Activated CD8-positive, alpha-beta memory T cell treated with anti-CD3 and anti-CD28 coated beads, Interleukin-2, amount 10 ng/mL, durations not matched to agents 7 days and 5 days (primary cell): Measurements from ENCODE around the gene KRT86. TPM values are rescaled to one million over a fixed set of nuclear protein-coding genes. Genes with fewer than 3 reads are reported as not detected.

ENCODE experiments used
- ATAC-seq: fragments of 150-1000 bp; cut with Tn5 transposase; one replicate; pipeline ENCODE4 v1.10.0; 2021; ENCODE audit warnings: moderate library complexity
- CTCF ChIA-PET: fragments of 350-600 bp; sonication (Branson Sonifier 250); formaldehyde crosslinking; loops from one replicate; lab custom pipeline; 2021; ENCODE audit warnings: antibody characterized with exemption; lab: Charles Lee
- DNase-seq: peaks from one replicate; pipeline ENCODE4 v3.0.0-alpha.2; 2020
- H3K27ac Mint-ChIP-seq: one replicate; pipeline ENCODE4 v1.8.0; 2021; ENCODE audit warnings: mild to moderate bottlenecking, mixed read lengths
- H3K27me3 Mint-ChIP-seq: one replicate; pipeline ENCODE4 v1.8.0; 2021; ENCODE audit warnings: mixed read lengths
- H3K36me3 Mint-ChIP-seq: one replicate; pipeline ENCODE4 v1.8.0; 2021; ENCODE audit warnings: mild to moderate bottlenecking, mixed read lengths
- H3K4me1 Mint-ChIP-seq: one replicate; pipeline ENCODE4 v1.8.0; 2021; ENCODE audit warnings: mixed read lengths
- H3K4me3 Mint-ChIP-seq: one replicate; pipeline ENCODE4 v1.8.0; 2021; ENCODE audit warnings: mild to moderate bottlenecking, moderate library complexity, mixed read lengths
- H3K9me3 Mint-ChIP-seq: one replicate; pipeline ENCODE4 v1.8.0; 2022; ENCODE audit warnings: low read depth, mixed read lengths
- total RNA-seq, 2 experiments: library from RNA; stranded (reverse); gene quantifications; one replicate each; pipeline ENCODE4 v1.2.3, GENCODE V29; 2021

Gene KRT86
- total RNA-seq, 2 experiments from 2014 or later: 0.18 to 1.2 TPM

DNA sequence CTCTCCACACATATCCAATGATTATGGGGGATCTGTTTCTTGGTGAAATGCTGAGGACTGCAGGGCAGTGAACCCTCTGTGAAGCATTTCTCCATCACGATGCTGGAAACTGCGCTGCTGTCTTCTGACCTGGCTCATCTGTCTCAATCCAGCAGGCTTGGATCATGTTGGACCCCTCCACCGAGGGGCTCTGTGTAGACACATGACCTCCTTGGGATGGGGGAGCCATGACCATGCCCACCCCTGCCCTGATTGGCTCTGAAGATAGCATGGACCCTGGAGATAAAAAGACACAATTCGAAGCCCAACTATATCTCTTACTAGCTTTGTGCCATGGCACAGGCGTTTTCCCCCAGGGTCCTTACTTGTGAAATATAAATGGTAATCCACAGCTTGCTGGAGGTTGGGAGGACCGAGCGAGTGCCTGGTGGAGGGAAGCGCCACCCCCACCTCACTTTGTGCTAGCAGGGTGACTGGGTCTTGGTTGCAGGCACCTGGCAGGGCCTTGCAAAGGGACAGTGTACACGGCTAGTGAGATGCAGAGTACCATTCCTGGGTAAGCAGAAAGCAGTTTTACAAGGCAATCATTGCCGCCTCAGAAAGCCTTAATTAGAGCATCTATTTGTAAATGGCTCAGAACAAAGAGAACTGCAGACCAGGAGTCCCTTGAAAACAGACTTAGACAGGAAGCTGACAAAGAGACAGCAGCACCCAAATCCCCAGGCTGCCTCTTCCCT is 49.1 kb downstream of the KRT86 start:
- DNase-seq (no peak), ATAC-seq (no peak)
- H3K36me3 Mint-ChIP-seq: no peaks in the 10 kb centered on the region
- no peaks in the 10 kb centered on the region for H3K9me3 Mint-ChIP-seq
- peaks cover 60% of the 10 kb centered on the region for H3K27me3 Mint-ChIP-seq
- CTCF ChIA-PET: interaction anchor here (1.0 kb wide), 1 partner anchor 44 kb away, joined by 3 read pairs; no protein-coding TSS in a partner anchor
- H3K4me3 Mint-ChIP-seq: no peak overlapping the region
- H3K4me1 Mint-ChIP-seq: peaks cover 17% of the 10 kb centered on the region
- no peak overlapping the region for H3K27ac Mint-ChIP-seq

DNA sequence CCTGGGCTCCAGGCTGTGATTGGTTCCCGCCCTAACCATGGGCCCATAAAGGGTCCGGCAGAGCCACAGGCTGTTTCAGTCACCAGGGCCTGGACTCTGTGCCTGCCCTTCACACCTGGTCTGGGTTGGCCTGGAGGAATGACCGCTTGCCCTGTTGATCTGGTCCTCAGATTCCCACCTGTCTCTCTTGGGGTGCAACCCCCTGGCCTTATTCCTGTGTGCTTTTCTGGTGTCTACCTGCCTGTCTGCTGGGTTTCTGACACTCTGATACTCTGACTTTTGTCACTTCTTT is 49.7 kb downstream of the KRT86 start:
- Mint-ChIP-seq H3K9me3 (no peaks in the 10 kb centered on the region), H3K27me3 (peaks cover 56% of the 10 kb centered on the region), H3K27ac (no peak overlapping the region), H3K4me3 (no peak overlapping the region), H3K4me1 (peaks cover 18% of the 10 kb centered on the region), H3K36me3 (no peaks in the 10 kb centered on the region)
- CTCF ChIA-PET: interaction anchor here (1.0 kb wide), 1 partner anchor 45 kb away, joined by 3 read pairs; no protein-coding TSS in a partner anchor
- no peak for DNase-seq
- no peak for ATAC-seq

DNA sequence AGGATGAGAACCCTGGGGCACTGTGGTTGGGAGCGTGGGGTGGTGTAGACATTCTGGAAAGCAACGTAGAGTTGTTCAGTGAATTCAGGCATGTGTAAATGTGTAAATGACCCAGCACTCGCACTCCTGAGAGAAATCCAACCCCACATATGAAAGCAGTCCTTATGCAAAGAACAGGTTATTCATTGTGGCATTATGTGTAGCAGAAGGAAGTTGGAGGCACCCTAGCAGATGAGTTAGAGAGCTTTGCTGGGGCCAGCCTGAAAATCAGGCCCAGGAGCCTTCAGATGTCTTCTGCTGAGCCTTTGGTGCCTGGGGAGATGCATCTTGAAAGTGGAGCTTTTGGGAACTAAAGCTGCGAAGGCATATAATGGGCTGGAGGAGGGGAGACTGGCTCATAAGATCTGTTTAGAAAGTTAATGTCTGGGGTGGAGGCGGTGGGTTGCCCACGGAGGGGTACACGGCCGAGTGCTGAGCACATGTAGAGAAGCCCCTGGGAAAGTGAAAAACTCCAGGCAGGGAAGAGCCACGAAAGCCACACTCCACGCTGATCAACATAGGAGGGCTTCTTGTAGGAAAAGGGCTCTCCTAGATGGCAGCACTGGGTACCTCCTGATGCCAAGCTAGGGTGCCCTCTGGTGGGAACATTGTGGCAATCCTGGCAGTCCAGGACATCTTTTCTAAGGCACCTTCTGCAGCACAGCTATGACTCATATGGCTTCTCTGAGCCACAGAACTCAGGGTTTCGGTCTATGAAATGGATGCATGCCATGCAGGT is 52.8 kb downstream of the KRT86 start:
- no peaks in the 10 kb centered on the region for H3K9me3 Mint-ChIP-seq
- peaks cover 18% of the 10 kb centered on the region for H3K4me1 Mint-ChIP-seq
- CTCF ChIA-PET: interaction anchor here (0.6 to 5.3 kb wide), 30 partner anchors 8 to 553 kb away, joined by 3 to 28 read pairs (median 4); no protein-coding TSS in a partner anchor
- H3K27ac Mint-ChIP-seq: no peak overlapping the region
- peaks cover 39% of the 10 kb centered on the region for H3K27me3 Mint-ChIP-seq
- H3K4me3 Mint-ChIP-seq: no peak overlapping the region
- peak; percentile 97 for ATAC-seq
- DNase-seq: peak; percentile 86
- no peaks in the 10 kb centered on the region for H3K36me3 Mint-ChIP-seq

DNA sequence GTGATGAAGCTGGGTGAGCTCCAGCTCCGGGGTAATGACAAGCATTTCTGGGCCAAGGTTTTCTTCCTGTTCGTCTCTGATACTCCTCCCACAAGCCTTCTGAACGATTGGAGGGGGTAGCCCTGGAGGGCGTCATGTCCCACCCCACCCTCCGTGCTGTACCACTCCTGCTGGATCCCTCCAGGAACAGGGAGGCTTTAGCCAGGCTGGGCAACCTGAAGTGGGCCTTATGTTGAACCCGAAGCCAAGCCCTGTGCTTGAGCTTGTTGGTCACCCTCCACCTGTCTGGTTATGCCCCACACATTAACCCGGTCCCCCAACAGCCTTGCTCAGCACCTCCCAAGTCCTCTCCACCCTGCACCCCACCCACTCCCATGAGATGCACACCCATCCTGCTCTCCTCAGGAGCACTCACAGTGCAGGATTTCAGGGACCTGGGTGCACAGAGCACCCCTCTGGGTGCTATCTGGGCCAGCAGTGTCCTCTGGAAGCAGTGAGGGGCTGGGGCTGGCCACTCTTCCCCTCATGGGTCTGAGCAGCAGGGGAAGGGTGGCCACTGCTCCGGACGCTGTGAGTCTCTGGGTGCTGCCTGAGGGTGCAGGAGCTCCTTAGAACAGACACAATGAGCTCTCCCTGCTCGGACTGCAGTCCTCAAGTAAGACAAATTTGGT is 53.5 kb downstream of the KRT86 start:
- CTCF ChIA-PET: interaction anchor here (0.6 to 5.3 kb wide), 28 partner anchors 9 to 552 kb away, joined by 3 to 28 read pairs (median 4); no protein-coding TSS in a partner anchor

DNA sequence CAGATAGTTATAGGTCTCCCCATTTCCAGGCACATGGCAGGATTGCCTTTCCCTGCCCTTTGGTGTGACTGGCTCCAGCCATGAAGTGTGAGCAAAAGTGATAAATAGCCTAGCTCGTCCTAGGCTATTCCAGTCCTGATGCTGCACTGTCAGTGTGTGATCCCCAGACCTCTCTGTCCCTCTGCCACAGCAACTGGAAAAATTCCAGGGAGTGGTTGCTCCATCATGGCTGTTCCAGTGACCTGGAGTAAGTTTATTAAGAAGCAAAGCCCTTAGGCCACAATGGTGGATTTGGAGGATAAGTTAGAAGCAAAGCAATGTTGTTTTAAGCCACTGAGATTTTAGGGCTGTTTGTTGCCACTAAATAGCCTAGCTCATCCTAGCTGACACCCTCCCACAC is 56.6 kb downstream of the KRT86 start:
- no peaks in the 10 kb centered on the region for H3K9me3 Mint-ChIP-seq
- no peak overlapping the region for H3K4me3 Mint-ChIP-seq
- H3K27me3 Mint-ChIP-seq: peaks cover 20% of the 10 kb centered on the region
- H3K4me1 Mint-ChIP-seq: peaks cover 18% of the 10 kb centered on the region
- no peaks in the 10 kb centered on the region for H3K36me3 Mint-ChIP-seq
- CTCF ChIA-PET: interaction anchor here (1.0 to 5.3 kb wide), 3 partner anchors 9 to 175 kb away, joined by 3 to 28 read pairs (median 3); no protein-coding TSS in a partner anchor
- H3K27ac Mint-ChIP-seq: no peak overlapping the region
- ATAC-seq (no peak), DNase-seq (no peak)

More for the DNA sequence above, 53.5 kb downstream of the KRT86 start:
- Mint-ChIP-seq H3K4me1 (peaks cover 18% of the 10 kb centered on the region), H3K36me3 (no peaks in the 10 kb centered on the region), H3K9me3 (no peaks in the 10 kb centered on the region), H3K27me3 (peaks cover 33% of the 10 kb centered on the region), H3K4me3 (no peak overlapping the region), H3K27ac (no peak overlapping the region)
- no peak for ATAC-seq
- no peak for DNase-seq

DNA sequence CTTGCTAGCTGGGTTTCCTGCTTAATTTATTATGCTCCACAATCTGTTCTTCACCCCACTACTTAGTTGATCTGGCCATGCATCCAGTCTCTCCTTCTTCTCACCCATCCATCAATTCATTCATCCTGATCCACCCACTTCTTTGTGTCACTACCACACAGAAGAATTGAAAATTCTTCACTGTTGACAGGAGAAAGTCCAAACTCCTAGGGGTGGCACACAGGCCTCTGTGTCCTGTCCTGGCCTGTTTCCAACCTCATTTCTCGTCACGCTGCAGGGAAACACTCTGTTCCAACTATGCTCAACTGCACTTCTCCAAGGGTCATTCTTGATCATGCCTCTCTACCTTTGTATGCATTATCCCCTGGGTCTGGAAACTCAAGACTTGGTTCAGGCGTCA is 57.4 kb downstream of the KRT86 start:
- H3K27ac Mint-ChIP-seq: no peak overlapping the region
- CTCF ChIA-PET: interaction anchor here (1.0 to 5.3 kb wide), 3 partner anchors 53 to 176 kb away, joined by 3 to 28 read pairs (median 3); no protein-coding TSS in a partner anchor
- no peak overlapping the region for H3K4me3 Mint-ChIP-seq
- peaks cover 3% of the 10 kb centered on the region for H3K9me3 Mint-ChIP-seq
- peaks cover 22% of the 10 kb centered on the region for H3K27me3 Mint-ChIP-seq
- peaks cover 22% of the 10 kb centered on the region for H3K4me1 Mint-ChIP-seq
- H3K36me3 Mint-ChIP-seq: peaks cover 3% of the 10 kb centered on the region
- DNase-seq (no peak), ATAC-seq (no peak)

DNA sequence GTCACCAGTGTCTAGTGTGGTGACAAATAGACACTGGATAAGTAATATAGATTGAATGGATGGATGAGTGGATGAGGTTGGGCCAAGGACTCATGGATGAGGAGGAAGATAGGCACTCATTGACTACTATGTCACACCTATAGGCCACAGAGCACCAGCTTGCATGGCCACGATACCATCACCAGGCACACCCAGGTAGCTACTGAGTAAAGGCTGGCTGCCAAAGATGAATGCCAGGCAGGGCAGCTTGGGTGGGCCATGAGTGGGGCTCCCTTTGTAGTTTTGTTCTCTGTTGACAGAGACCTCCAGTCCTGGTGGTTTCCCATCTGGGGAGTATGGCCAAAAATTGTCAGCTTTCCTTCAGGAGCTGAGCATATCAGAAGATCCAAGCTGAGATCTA is 57.9 kb downstream of the KRT86 start:
- Mint-ChIP-seq H3K36me3 (peaks cover 3% of the 10 kb centered on the region), H3K9me3 (peaks cover 3% of the 10 kb centered on the region), H3K27ac (no peak overlapping the region), H3K4me1 (peaks cover 20% of the 10 kb centered on the region), H3K4me3 (no peak overlapping the region), H3K27me3 (peaks cover 21% of the 10 kb centered on the region)
- ATAC-seq (no peak), DNase-seq (no peak)
- CTCF ChIA-PET: interaction anchor here (0.8 to 1.5 kb wide), 2 partner anchors 26 to 176 kb away, joined by 3 read pairs; no protein-coding TSS in a partner anchor

DNA sequence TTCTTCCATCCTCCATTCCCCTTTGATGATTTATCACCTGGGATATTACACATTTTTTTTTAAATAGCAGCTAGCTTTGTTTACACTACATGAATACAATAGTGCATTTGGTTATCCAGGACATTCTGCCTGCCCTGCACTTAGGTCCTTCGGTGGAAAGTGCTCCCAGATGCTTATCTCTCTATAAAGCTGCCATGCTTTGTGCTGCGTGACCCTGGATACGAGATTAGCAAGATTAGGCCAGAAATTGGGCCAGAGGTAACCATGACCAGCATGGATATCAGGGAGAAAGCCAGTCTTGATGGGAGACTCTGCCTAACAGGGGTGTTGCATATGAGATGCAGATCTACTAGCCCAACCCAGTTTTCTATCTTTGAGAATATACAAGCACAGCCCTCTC is 58.9 kb downstream of the KRT86 start:
- Mint-ChIP-seq H3K4me1 (peaks cover 12% of the 10 kb centered on the region), H3K36me3 (peaks cover 3% of the 10 kb centered on the region), H3K4me3 (no peak overlapping the region), H3K27me3 (peaks cover 22% of the 10 kb centered on the region), H3K9me3 (peaks cover 3% of the 10 kb centered on the region), H3K27ac (no peak overlapping the region)
- ATAC-seq (no peak), DNase-seq (no peak)
- CTCF ChIA-PET: no interaction called here

DNA sequence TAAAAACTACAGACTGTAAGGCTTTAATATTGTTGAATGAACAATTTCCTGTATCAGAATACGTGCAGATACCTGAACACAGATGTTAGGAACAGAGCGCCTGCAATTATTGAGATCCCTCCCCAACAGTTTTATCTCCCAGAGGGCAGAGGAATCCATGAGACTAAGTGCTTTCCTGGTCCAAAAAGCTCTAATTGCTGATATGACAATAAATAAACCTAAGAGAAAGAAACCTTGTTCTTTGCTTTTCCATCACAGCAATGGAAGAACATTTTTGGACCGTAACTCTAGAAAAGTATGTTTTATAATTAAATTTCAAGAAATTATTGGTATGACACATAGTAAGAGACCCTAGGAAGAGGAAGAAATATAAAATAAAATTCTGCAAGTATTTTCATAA is 59.7 kb downstream of the KRT86 start:
- peaks cover 22% of the 10 kb centered on the region for H3K27me3 Mint-ChIP-seq
- ATAC-seq (no peak), DNase-seq (no peak)
- CTCF ChIA-PET: no interaction called here
- H3K4me3 Mint-ChIP-seq: no peak overlapping the region
- H3K4me1 Mint-ChIP-seq: peaks cover 8% of the 10 kb centered on the region
- peaks cover 3% of the 10 kb centered on the region for H3K9me3 Mint-ChIP-seq
- peaks cover 3% of the 10 kb centered on the region for H3K36me3 Mint-ChIP-seq
- no peak overlapping the region for H3K27ac Mint-ChIP-seq

DNA sequence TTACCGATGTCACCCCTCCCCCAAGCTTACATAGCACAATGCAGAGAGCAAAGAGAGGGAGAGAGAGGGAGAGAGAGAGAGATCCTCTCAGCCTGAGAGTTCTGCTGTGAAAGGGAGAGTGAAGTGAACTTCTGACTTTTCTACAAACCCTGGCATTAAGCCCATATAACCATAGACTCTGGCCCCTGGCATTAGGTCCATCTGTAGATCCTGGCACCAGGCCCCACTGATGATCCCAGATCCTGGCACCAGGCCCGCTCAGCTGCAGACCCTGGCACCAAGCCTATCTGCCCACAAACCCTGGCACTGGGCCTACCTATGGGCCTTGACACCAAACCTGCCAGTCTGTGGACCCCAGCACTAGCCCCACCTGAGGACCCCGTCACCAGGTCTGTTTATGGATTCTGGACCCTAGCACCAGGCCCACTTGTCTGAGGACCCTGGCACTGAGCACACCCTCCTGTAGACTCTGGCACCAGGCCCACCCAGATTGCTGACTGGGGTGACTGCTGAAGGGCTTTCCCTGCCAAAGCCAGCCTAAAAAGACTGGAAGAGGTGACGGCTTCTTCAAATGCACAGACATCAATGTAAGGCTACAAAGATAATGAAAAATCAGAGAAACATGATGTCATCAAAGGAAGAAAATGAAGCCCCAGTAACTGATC is 61.3 kb downstream of the KRT86 start:
- H3K4me3 Mint-ChIP-seq: no peak overlapping the region
- ATAC-seq: no peak
- H3K27ac Mint-ChIP-seq: no peak overlapping the region
- CTCF ChIA-PET: interaction anchor here (0.9 to 1.6 kb wide), 4 partner anchors 9 to 179 kb away, joined by 3 to 6 read pairs (median 3); no protein-coding TSS in a partner anchor
- H3K9me3 Mint-ChIP-seq: peaks cover 3% of the 10 kb centered on the region
- peaks cover 8% of the 10 kb centered on the region for H3K4me1 Mint-ChIP-seq
- peaks cover 20% of the 10 kb centered on the region for H3K27me3 Mint-ChIP-seq
- no peak for DNase-seq
- H3K36me3 Mint-ChIP-seq: peaks cover 3% of the 10 kb centered on the region

DNA sequence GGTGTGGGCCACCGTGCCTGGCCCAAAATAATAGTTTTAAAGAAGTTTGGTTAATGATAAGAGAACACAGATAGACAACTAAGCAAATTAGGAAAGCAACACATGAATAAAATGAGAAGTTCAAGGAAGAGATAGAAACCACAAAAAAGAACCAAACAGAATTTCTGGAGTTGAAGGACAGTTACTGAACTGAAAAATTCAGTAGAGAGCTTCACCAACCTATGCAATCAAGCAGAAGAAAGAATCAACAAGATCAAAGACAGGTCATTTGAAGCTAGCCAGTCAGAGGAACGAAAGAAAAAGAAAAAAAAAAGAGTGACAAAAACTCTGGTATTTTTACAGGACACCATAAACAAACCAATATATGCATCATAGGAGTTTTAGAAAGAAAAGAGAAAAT is 62.2 kb downstream of the KRT86 start:
- no peak for DNase-seq
- CTCF ChIA-PET: interaction anchor here (0.9 to 1.7 kb wide), 4 partner anchors 9 to 25 kb away, joined by 3 to 9 read pairs (median 4); no protein-coding TSS in a partner anchor
- peaks cover 8% of the 10 kb centered on the region for H3K4me1 Mint-ChIP-seq
- H3K27ac Mint-ChIP-seq: no peak overlapping the region
- H3K27me3 Mint-ChIP-seq: peaks cover 22% of the 10 kb centered on the region
- no peak for ATAC-seq
- H3K36me3 Mint-ChIP-seq: peaks cover 3% of the 10 kb centered on the region
- H3K4me3 Mint-ChIP-seq: no peak overlapping the region
- H3K9me3 Mint-ChIP-seq: peaks cover 3% of the 10 kb centered on the region

DNA sequence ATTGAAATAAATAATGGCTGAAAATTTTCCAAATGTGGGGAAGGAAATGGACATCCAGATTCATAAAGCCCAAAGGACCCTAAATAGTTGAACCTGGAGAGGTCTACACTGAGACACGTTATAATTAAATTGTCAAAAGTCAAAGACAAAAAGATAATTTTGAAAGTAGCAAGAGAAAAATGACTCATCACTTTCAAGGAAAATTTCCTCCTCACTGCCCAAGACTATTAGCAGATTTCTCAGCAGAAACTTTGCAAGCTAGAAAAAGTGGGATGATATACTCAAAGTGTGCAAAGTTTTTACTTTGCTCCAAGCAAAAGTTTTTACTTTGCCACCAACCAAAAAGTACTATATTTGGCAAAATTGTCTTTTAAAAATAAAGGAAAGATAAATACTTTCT is 62.6 kb downstream of the KRT86 start:
- H3K4me3 Mint-ChIP-seq: no peak overlapping the region
- no peak for DNase-seq
- H3K36me3 Mint-ChIP-seq: peaks cover 3% of the 10 kb centered on the region
- H3K27me3 Mint-ChIP-seq: peaks cover 25% of the 10 kb centered on the region
- CTCF ChIA-PET: interaction anchor here (0.9 to 1.7 kb wide), 4 partner anchors 9 to 24 kb away, joined by 3 to 9 read pairs (median 4); no protein-coding TSS in a partner anchor
- peaks cover 3% of the 10 kb centered on the region for H3K9me3 Mint-ChIP-seq
- no peak for ATAC-seq
- H3K27ac Mint-ChIP-seq: no peak overlapping the region
- peaks cover 8% of the 10 kb centered on the region for H3K4me1 Mint-ChIP-seq
